ENCODE results near the gene ZNF626. TPM values are rescaled to one million over a fixed set of nuclear protein-coding genes. Genes with fewer than 3 reads are reported as not detected.
"Not testable (repeated sequence)": the region's sequence is repeated elsewhere in the genome, so short reads cannot be mapped to it uniquely, and the experiment has no call there.

ZNF626 gene
- total and polyA plus RNA-seq, 11 donors, result 2.2 to 14.8 (median 9.3) TPM

- no peak for ATAC-seq
- Histone ChIP-seq H3K36me3 (peaks cover 3 to 89% (median 57%) of the 10 kb centered on the region in 9 donors), H3K9me3 (peaks cover 0 to 83% (median 40%) of the 10 kb centered on the region in 12 donors), H3K27ac (no peak overlapping the region), H3K4me1 (no peaks in the 10 kb centered on the region), H3K27me3 (no peaks in the 10 kb centered on the region), H3K4me3 (no peak overlapping the region)
- no peak for DNase-seq
- WGBS, 4 donors, result 94 to 99% (median 96%) methylated on average over 2 of the region's 2 CpGs
- TF ChIP-seq CTCF (IDR thresholded peaks at IDR 0.05), result no peak
- TF ChIP-seq POLR2A (IDR thresholded peaks at IDR 0.05), result no peak
- intact Hi-C loops (cut with DNase I), result no loop called here
These were observed 20.8 kb downstream of the ZNF626 start for GRCh38 chr19:20640545-20640944.

GRCh38 chr19:20640023-20640422 is 21.3 kb downstream of the ZNF626 start:
- TF ChIP-seq POLR2A (IDR thresholded peaks at IDR 0.05) (no peak), CTCF (IDR thresholded peaks at IDR 0.05) (no peak)
- peaks cover 0 to 88% (median 45%) of the 10 kb centered on the region in 12 donors for H3K9me3 ChIP-seq
- no peak overlapping the region for H3K27ac ChIP-seq
- peaks cover 6 to 89% (median 62%) of the 10 kb centered on the region in 9 donors for H3K36me3 ChIP-seq
- DNase-seq (no peak), ATAC-seq (no peak)
- H3K4me3 ChIP-seq, result no peak overlapping the region
- no peaks in the 10 kb centered on the region for H3K27me3 ChIP-seq
- 96 to 97% (median 96%) methylated on average over 2 of the region's 2 CpGs for WGBS, 4 donors
- intact Hi-C loops (cut with DNase I), result no loop called here
- H3K4me1 ChIP-seq, result no peaks in the 10 kb centered on the region

- H3K4me3 ChIP-seq; DNase-seq; H3K27ac ChIP-seq; H3K27me3 ChIP-seq; intact Hi-C loops (cut with DNase I); ATAC-seq; H3K4me1 ChIP-seq: not testable (repeated sequence)
- peaks cover 0 to 98% (median 86%) of the 10 kb centered on the region in 12 donors for H3K9me3 ChIP-seq
- peaks cover 0 to 22% (median 0%) of the 10 kb centered on the region in 9 donors for H3K36me3 ChIP-seq
- 89 to 98% (median 98%) methylated on average over 2 of the region's 2 CpGs for WGBS, 4 donors
These were observed 36.8 kb downstream of the ZNF626 start for GRCh38 chr19:20624560-20624959.

GRCh38 chr19:20616071-20616470 is 45.3 kb downstream of the ZNF626 start:
- WGBS, 4 donors, result 66 to 94% (median 72%) methylated on average over 2 of the region's 2 CpGs
- TF ChIP-seq CTCF (IDR thresholded peaks at IDR 0.05), result no peak
- TF ChIP-seq POLR2A (IDR thresholded peaks at IDR 0.05), result no peak

GRCh38 chr19:20614971-20615370 is 46.4 kb downstream of the ZNF626 start:
- ATAC-seq, DNase-seq, H3K27ac ChIP-seq, H3K4me1 ChIP-seq, H3K27me3 ChIP-seq, H3K36me3 ChIP-seq, H3K4me3 ChIP-seq: not testable (repeated sequence)
- 80 to 96% (median 86%) methylated on average over 4 of the region's 4 CpGs for WGBS, 4 donors
- peaks cover 0 to 48% (median 13%) of the 10 kb centered on the region in 12 donors for H3K9me3 ChIP-seq
- intact Hi-C loops (cut with DNase I), result loop anchor here in 2 of 10 donors (5.0 kb wide), 1 partner anchor 87 kb away; no protein-coding TSS in a partner anchor

More at GRCh38 chr19:20616071-20616470, 45.3 kb downstream of the ZNF626 start:
- H3K27ac ChIP-seq, result no peak overlapping the region
- peaks cover 0 to 54% (median 20%) of the 10 kb centered on the region in 12 donors for H3K9me3 ChIP-seq
- no peak overlapping the region for H3K4me3 ChIP-seq
- intact Hi-C loops (cut with DNase I), result loop anchor here in 5 of 10 donors (2.0 to 5.0 kb wide), 2 partner anchors 85 to 86 kb away; no protein-coding TSS in a partner anchor
- H3K36me3 ChIP-seq, result no peaks in the 10 kb centered on the region
- DNase-seq (no peak), ATAC-seq (no peak)
- no peaks in the 10 kb centered on the region for H3K27me3 ChIP-seq
- peaks cover 0 to 7% (median 0%) of the 10 kb centered on the region in 12 donors for H3K4me1 ChIP-seq
